VCaP (cell line): ENCODE results near the gene SLC26A9.

Experiments
- H3K27ac ChIP-seq: fragments of 450-650 bp; 2 replicates; pipeline ENCODE4 v1.5.1; 2017
- CTCF ChIP-seq: fragments of 450-650 bp; conservative IDR thresholded peaks from 2 replicates; pipeline ENCODE4 v1.5.1; 2017; ENCODE audit warnings: mild to moderate bottlenecking, moderate library complexity

Gene SLC26A9

GRCh38 chr1:205945069-205945468, 1.8 kb upstream of the SLC26A9 start:
- no peak overlapping the region for H3K27ac ChIP-seq
- TF ChIP-seq CTCF = no peak

- no peak overlapping the region for H3K27ac ChIP-seq
- no peak for TF ChIP-seq CTCF
These were observed 1.3 kb upstream of the SLC26A9 start for GRCh38 chr1:205944525-205944924.

- TF ChIP-seq CTCF = no peak
These were observed 561 bp downstream of the SLC26A9 start for GRCh38 chr1:205942631-205943159.

GRCh38 chr1:205940710-205941109, 2.5 kb downstream of the SLC26A9 start:
- H3K27ac ChIP-seq = no peak overlapping the region
- TF ChIP-seq CTCF = no peak

More at GRCh38 chr1:205942631-205943159, 561 bp downstream of the SLC26A9 start:
- H3K27ac ChIP-seq = no peak overlapping the region

DNA sequence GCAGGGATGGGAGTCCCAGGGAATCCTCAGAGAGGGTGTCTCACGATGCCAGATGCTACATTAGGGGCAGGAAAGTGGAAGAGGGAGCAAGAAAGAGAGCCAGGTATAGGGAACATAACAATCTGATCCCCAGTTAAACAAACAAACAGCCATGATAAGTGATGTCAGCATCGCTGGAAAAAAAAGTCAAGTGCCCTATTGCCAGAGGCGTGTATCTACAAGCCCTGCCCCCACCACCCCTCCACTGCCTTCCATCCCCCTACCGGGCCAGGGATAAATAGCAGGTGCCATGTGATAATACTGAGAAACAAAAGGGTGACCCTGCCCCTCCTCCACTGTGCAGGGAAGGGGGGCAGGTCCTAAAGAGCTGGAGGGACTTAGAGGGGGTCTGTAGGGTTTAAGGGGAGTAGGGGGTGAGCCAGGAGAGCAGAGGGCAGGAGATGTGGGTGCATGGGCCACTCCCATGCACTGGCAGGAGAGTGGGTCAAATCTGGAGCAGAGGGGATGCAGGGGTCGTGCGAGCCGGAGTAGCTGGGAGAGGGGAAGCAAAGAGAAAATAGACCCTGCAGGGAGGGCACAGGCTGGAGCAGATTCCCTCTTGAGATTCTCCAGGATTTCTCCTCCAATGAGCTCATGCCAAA, 3.4 kb downstream of the SLC26A9 start:
- no peak; the same call in 1 of the 2 replicates for TF ChIP-seq CTCF
- no peak overlapping the region for H3K27ac ChIP-seq

GRCh38 chr1:205938682-205939081, 4.6 kb downstream of the SLC26A9 start:
- H3K27ac ChIP-seq = no peak overlapping the region
- no peak for TF ChIP-seq CTCF

GRCh38 chr1:205936846-205937586, 6.2 kb downstream of the SLC26A9 start:
- no peak for TF ChIP-seq CTCF
- H3K27ac ChIP-seq = no peak overlapping the region
